ENCODE results near the gene FHDC1.

GRCh38 chr4:152981278-152981677 lies 45.2 kb downstream of the FHDC1 start:
- TF ChIP-seq, protein P1, sequence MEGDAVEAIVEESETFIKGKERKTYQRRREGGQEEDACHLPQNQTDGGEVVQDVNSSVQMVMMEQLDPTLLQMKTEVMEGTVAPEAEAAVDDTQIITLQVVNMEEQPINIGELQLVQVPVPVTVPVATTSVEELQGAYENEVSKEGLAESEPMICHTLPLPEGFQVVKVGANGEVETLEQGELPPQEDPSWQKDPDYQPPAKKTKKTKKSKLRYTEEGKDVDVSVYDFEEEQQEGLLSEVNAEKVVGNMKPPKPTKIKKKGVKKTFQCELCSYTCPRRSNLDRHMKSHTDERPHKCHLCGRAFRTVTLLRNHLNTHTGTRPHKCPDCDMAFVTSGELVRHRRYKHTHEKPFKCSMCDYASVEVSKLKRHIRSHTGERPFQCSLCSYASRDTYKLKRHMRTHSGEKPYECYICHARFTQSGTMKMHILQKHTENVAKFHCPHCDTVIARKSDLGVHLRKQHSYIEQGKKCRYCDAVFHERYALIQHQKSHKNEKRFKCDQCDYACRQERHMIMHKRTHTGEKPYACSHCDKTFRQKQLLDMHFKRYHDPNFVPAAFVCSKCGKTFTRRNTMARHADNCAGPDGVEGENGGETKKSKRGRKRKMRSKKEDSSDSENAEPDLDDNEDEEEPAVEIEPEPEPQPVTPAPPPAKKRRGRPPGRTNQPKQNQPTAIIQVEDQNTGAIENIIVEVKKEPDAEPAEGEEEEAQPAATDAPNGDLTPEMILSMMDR (IDR thresholded peaks at IDR 0.05; ENCODE audit: low read depth, low read length, poor library complexity, severe bottlenecking), result no peak
- no peak for TF ChIP-seq EZH2phosphoT487 (IDR thresholded peaks at IDR 0.05; ENCODE audit: borderline replicate concordance, low read length)
